Kidney epithelial cell (primary cell): ENCODE data around the gene DHX34. TPM values are rescaled to one million over a fixed set of nuclear protein-coding genes. Genes with fewer than 3 reads are reported as not detected.
"Not testable (repeated sequence)": the region's sequence is repeated elsewhere in the genome, so short reads cannot be mapped to it uniquely, and the experiment has no call there.

Experiments used
- DNase-seq: peaks from one replicate; pipeline ENCODE4 v3.0.0-alpha.2; 2010; ENCODE audit warnings: low read depth
- H3K27me3 ChIP-seq: 2 replicates; pipeline ENCODE4 v1.6.0; 2011; ENCODE audit warnings: low read length; ENCODE audit not compliant: control insufficient read depth, insufficient read depth
- H3K36me3 ChIP-seq: 2 replicates; pipeline ENCODE4 v1.5.1; 2011; ENCODE audit warnings: low read length; ENCODE audit not compliant: control insufficient read depth, insufficient read depth
- H3K4me3 ChIP-seq: 2 replicates; pipeline ENCODE4 v1.5.1; 2011; ENCODE audit warnings: low read depth, mild to moderate bottlenecking, control low read depth, low read length
- CTCF ChIP-seq: IDR thresholded peaks from 2 replicates; pipeline ENCODE4 v1.5.1; 2011; ENCODE audit warnings: mild to moderate bottlenecking, moderate library complexity, low read length, control low read depth, inconsistent platforms; ENCODE audit not compliant: insufficient read depth, poor library complexity, severe bottlenecking
- total RNA-seq: library from RNA; depleted of rRNA; stranded (reverse); fragments of >200 nt; gene quantifications from 2 replicates; pipeline ENCODE4 v1.2.3, GENCODE V29; 2015

Gene DHX34, protein sequence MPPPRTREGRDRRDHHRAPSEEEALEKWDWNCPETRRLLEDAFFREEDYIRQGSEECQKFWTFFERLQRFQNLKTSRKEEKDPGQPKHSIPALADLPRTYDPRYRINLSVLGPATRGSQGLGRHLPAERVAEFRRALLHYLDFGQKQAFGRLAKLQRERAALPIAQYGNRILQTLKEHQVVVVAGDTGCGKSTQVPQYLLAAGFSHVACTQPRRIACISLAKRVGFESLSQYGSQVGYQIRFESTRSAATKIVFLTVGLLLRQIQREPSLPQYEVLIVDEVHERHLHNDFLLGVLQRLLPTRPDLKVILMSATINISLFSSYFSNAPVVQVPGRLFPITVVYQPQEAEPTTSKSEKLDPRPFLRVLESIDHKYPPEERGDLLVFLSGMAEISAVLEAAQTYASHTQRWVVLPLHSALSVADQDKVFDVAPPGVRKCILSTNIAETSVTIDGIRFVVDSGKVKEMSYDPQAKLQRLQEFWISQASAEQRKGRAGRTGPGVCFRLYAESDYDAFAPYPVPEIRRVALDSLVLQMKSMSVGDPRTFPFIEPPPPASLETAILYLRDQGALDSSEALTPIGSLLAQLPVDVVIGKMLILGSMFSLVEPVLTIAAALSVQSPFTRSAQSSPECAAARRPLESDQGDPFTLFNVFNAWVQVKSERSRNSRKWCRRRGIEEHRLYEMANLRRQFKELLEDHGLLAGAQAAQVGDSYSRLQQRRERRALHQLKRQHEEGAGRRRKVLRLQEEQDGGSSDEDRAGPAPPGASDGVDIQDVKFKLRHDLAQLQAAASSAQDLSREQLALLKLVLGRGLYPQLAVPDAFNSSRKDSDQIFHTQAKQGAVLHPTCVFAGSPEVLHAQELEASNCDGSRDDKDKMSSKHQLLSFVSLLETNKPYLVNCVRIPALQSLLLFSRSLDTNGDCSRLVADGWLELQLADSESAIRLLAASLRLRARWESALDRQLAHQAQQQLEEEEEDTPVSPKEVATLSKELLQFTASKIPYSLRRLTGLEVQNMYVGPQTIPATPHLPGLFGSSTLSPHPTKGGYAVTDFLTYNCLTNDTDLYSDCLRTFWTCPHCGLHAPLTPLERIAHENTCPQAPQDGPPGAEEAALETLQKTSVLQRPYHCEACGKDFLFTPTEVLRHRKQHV
- total RNA-seq: 18.1 and 27.1 TPM in 2 replicates

DNA sequence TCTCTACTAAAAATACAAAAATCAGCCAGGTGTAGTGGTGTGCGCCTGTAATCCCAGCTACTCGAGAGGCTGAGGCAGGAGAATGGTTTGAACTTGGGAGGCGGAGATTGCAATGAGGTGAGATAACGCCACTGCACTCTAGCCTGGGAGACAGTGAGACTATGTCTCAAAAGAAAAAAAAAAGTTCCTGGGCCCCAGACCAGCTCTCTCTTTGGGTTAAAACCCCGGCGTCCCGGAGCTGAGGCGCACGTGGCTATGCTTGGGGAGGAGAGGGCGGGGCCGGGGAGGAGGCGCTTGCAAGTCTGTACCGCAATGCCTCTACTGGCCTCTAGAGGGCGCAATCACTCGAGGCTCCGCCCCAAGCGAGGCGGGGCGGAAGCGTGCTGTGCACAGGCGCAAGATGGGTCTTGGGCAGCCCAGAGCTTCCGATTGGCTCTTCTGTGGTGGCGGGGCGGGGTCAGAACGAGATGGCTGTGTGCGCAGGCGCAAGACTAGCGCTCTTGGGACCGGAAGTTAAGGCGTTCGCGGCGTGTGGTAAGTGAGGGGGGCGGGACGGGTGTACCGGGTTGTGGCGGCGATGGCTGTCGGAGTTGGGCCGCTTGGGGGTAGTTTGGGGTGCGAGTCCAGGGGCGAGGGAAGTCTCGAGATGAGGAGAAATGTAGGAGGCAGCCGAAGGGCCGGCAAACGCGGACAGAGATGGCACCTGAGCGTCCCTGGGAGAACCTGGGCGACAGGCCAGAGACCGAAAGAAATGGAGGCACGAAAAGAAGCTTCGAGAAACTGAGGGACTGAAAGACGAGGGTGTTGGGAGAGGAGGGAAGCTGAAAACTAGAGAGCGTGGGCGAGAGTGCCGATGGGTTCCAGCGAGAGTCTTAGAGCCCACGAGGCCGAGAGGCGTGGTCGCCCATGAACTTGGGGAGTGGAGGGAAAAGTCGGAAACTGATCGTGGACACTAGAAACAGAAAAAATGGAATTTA lies at the start of gene DHX34:
Gene DHX34 (plus strand): TSS at position 497 of the 977 bp plus-strand sequence. CDS start 3,716 bp downstream, outside the sequence.
- peak; percentile 99 for TF ChIP-seq CTCF

DNA sequence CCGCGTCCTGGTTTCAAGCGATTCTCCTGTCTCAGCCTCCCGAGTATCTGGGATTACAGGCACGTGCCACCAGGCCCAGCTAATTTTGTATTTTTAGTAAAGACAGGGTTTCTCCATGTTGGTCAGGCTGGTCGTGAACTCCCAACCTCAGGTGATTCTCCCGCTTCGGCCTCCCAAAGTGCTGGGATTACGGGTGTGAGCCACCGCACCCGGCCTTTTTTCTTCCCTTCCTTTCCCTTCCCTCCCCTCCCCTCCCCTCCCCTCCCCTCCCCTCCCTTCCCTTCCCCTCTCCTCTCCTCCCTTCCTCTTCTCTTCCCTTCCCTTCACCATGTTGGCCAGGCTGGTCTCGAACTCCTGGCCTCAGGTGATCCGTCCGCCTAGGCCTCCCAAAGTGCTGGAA lies 48.2 kb upstream of the DHX34 start:
- DNase-seq, H3K27me3 ChIP-seq, H3K4me3 ChIP-seq, H3K36me3 ChIP-seq: not testable (repeated sequence)

More for the DNA sequence above, at the start of gene DHX34:
- DNase-seq: peak; percentile 94
- Histone ChIP-seq H3K36me3 (no peaks in the 10 kb centered on the region), H3K27me3 (no peaks in the 10 kb centered on the region), H3K4me3 (peak within 1 kb of the TSS; percentile 62)

GRCh38 chr19:47302249-47302648 lies 46.9 kb upstream of the DHX34 start:
- no peak for TF ChIP-seq CTCF
- DNase-seq: no peak
- no peaks in the 10 kb centered on the region for H3K27me3 ChIP-seq

GRCh38 chr19:47303966-47304365 lies 45.1 kb upstream of the DHX34 start:
- no peak overlapping the region for H3K4me3 ChIP-seq
- TF ChIP-seq CTCF: no peak
- no peaks in the 10 kb centered on the region for H3K27me3 ChIP-seq
- no peak for DNase-seq
- H3K36me3 ChIP-seq: no peaks in the 10 kb centered on the region

More at GRCh38 chr19:47302249-47302648, 46.9 kb upstream of the DHX34 start:
- Histone ChIP-seq H3K36me3 (no peaks in the 10 kb centered on the region), H3K4me3 (no peak overlapping the region)

- peaks cover 4% of the 10 kb centered on the region for H3K27me3 ChIP-seq
- DNase-seq: no peak
- no peaks in the 10 kb centered on the region for H3K36me3 ChIP-seq
- TF ChIP-seq CTCF: peak; percentile 98
- no peak overlapping the region for H3K4me3 ChIP-seq
These were observed 43.8 kb upstream of the DHX34 start for GRCh38 chr19:47305309-47305751.
